ENCODE data around the gene MOG. TPM values are rescaled to one million over a fixed set of nuclear protein-coding genes. Genes with fewer than 3 reads are reported as not detected.

The MOG gene
- total RNA-seq, 1 donor from 2014 or later: not detected

Other genes starting within 250 kb of the MOG start
- gene OR12D1, start 242.2 kb upstream of the MOG start, total RNA-seq: not detected in 2 replicates
- not detected in 2 replicates for gene OR10C1, start 217.8 kb upstream of the MOG start, total RNA-seq
- not detected in 2 replicates for gene OR11A1, start 200.0 kb upstream of the MOG start, total RNA-seq
- gene OR2H1, start 199.9 kb upstream of the MOG start, total RNA-seq: not detected in 2 replicates
- gene MAS1L, start 169.1 kb upstream of the MOG start, total RNA-seq: not detected in 2 replicates
- gene UBD, start 97.4 kb upstream of the MOG start, total RNA-seq: 0.53 and 1.9 TPM in 2 replicates
- gene OR2H2, start 72.0 kb upstream of the MOG start, total RNA-seq: not detected in 2 replicates
- 8.8 and 10.1 TPM in 2 replicates for gene GABBR1, start 23.9 kb upstream of the MOG start, total RNA-seq
- 0.42 TPM in 1 of 2 replicates, not detected in the other for gene ZFP57, start 24.1 kb downstream of the MOG start, total RNA-seq
- 8.3 and 19.9 TPM in 2 replicates for gene HLA-F, start 66.3 kb downstream of the MOG start, total RNA-seq
- not detected in 2 replicates for gene HLA-G, start 170.7 kb downstream of the MOG start, total RNA-seq